Small intestine (tissue), 7 donors: ENCODE measurements around the gene PRSS57. TPM values are rescaled to one million over a fixed set of nuclear protein-coding genes. Genes with fewer than 3 reads are reported as not detected.
"Not testable (repeated sequence)": the region's sequence is repeated elsewhere in the genome, so short reads cannot be mapped to it uniquely, and the experiment has no call there.

Experiments
- DNase-seq, 2 donors: peaks; one replicate each; pipeline versions ENCODE4 v3.0.0 to v3.0.0-alpha.2; 2013
- FAIRE-seq: peaks from 2 replicates; lab custom pipeline; 2012; peaks lifted over from hg19 to GRCh38; lab: Jason Lieb, UNC
- H3K27ac ChIP-seq, 3 donors: one replicate each; pipeline ENCODE4 v1.5.1; 2013; ENCODE audit warnings: low read length in 2 of 3, mild to moderate bottlenecking in 2 of 3, control low read depth in 1 of 3, inconsistent platforms in 1 of 3, low read depth in 1 of 3, moderate library complexity in 1 of 3
- H3K27me3 ChIP-seq, 3 donors: one replicate each; pipeline ENCODE4 v1.6.1; 2013; ENCODE audit warnings: low read length in 3 of 3, inconsistent platforms in 1 of 3; ENCODE audit not compliant: control insufficient read depth in 3 of 3, insufficient read depth in 3 of 3
- H3K36me3 ChIP-seq, 3 donors: one replicate each; pipeline ENCODE4 v1.6.1; 2013; ENCODE audit warnings: low read length in 3 of 3, inconsistent platforms in 1 of 3, low read depth in 1 of 3, mild to moderate bottlenecking in 1 of 3, moderate library complexity in 1 of 3; ENCODE audit not compliant: control insufficient read depth in 3 of 3, insufficient read depth in 2 of 3
- H3K4me1 ChIP-seq, 3 donors: one replicate each; pipeline ENCODE4 v1.6.1; 2013; ENCODE audit warnings: low read length in 2 of 3, inconsistent platforms in 1 of 3, low read depth in 1 of 3, mild to moderate bottlenecking in 1 of 3, moderate library complexity in 1 of 3; ENCODE audit not compliant: control insufficient read depth in 3 of 3, insufficient read depth in 2 of 3
- H3K4me3 ChIP-seq, 3 donors: one replicate each; pipeline ENCODE4 v1.5.1; 2013; ENCODE audit warnings: low read length in 3 of 3, control low read depth in 1 of 3, inconsistent platforms in 1 of 3, low read depth in 1 of 3, mild to moderate bottlenecking in 1 of 3, moderate library complexity in 1 of 3
- H3K9me3 ChIP-seq, 2 donors: one replicate each; pipeline ENCODE4 v1.6.1; 2013; ENCODE audit warnings: low read depth in 1 of 2, low read length in 1 of 2; ENCODE audit not compliant: control insufficient read depth in 2 of 2, insufficient read depth in 1 of 2
- WGBS, 3 donors: extraction: QIAGEN DNeasy Blood & Tissue Kit; methylation state at CpG; one replicate each; pipeline ENCODE4 v1.1.7; 2013; 5-methylcytosine and 5-hydroxymethylcytosine counted together
- polyA plus RNA-seq, 4 donors: library from polyadenylated mRNA; stranded (reverse) in 3 of 4; unstranded in 1 of 4; fragments of 200-250 nt in 3 of 4; fragments of 120-200 nt in 1 of 4; gene quantifications; one replicate each; pipeline versions ENCODE4 v1.2.1 to v1.2.3, GENCODE V29; 2013
- donor health status: healthy with polysubstance abuse.
- donor health status: control.
- donor health status: control.
- donor health status: Bipolar disorder and iron deficiency.
- donor health status: healthy.

Gene PRSS57
- polyA plus RNA-seq, 4 donors = 0.95 TPM; not detected in 3

- peaks cover 8 to 10% (median 9%) of the 10 kb centered on the region in 3 donors for H3K27me3 ChIP-seq
- WGBS, 3 donors = 9 to 28% (median 13%) methylated on average over 26 to 83 of the region's 93 CpGs
- H3K4me3 ChIP-seq = peak within 1 kb of the TSS; percentile 36 to 63 (median 44)
- peak within 1 kb of the TSS in 2 of 3 donors; percentile 24 to 42 for H3K27ac ChIP-seq
- H3K36me3 ChIP-seq = peaks cover 0 to 5% (median 0%) of the 10 kb centered on the region in 3 donors
- DNase-seq = peak in 1 of 2 donors; percentile 63
- H3K9me3 ChIP-seq = peaks cover 0 to 11% of the 10 kb centered on the region in 2 donors
- FAIRE-seq = no peak
- peaks cover 0 to 23% (median 0%) of the 10 kb centered on the region in 3 donors for H3K4me1 ChIP-seq
Measured at GRCh38 chr19:708154-709143, 13.2 kb upstream of the PRSS57 start, which contains the start of gene PALM. Gene PALM (plus strand): TSS chr19:708935. CDS start chr19:709147, 212 bp downstream.

- DNase-seq (no peak), FAIRE-seq (no peak)
- H3K9me3 ChIP-seq = peaks cover 0 to 11% of the 10 kb centered on the region in 2 donors
- H3K4me3 ChIP-seq = peak overlapping the region in 1 of 3 donors; percentile 15
- H3K36me3 ChIP-seq = no peaks in the 10 kb centered on the region
- H3K4me1 ChIP-seq = peaks cover 0 to 13% (median 0%) of the 10 kb centered on the region in 3 donors
- 10 to 27% (median 14%) methylated on average over 14 of the region's 14 CpGs for WGBS, 3 donors
- H3K27me3 ChIP-seq = peaks cover 0 to 6% (median 5%) of the 10 kb centered on the region in 3 donors
- H3K27ac ChIP-seq = no peak overlapping the region
Measured at GRCh38 chr19:704447-704741, 9.1 kb upstream of the PRSS57 start.

- Histone ChIP-seq H3K36me3 (no peaks in the 10 kb centered on the region), H3K4me1 (peaks cover 0 to 13% (median 0%) of the 10 kb centered on the region in 3 donors), H3K9me3 (peaks cover 0 to 11% of the 10 kb centered on the region in 2 donors), H3K4me3 (peak overlapping the region in 1 of 3 donors; percentile 62), H3K27ac (peak overlapping the region in 2 of 3 donors; percentile 30 to 63), H3K27me3 (peaks cover 0 to 6% (median 5%) of the 10 kb centered on the region in 3 donors)
- FAIRE-seq (no peak), DNase-seq (peak; percentile 84 to 90)
- whole genome bisulfite sequencing, 3 donors = 5 to 6% (median 6%) methylated on average over 27 to 50 of the region's 50 CpGs
Measured at GRCh38 chr19:703651-704446, 8.6 kb upstream of the PRSS57 start.

GRCh38 chr19:703329-703650 is 8.0 kb upstream of the PRSS57 start:
- FAIRE-seq (no peak), DNase-seq (no peak)
- Histone ChIP-seq H3K9me3 (peaks cover 0 to 11% of the 10 kb centered on the region in 2 donors), H3K27ac (peak overlapping the region in 2 of 3 donors; percentile 30 to 63), H3K36me3 (no peaks in the 10 kb centered on the region), H3K4me3 (peak overlapping the region in 1 of 3 donors; percentile 62), H3K27me3 (peaks cover 0 to 5% (median 5%) of the 10 kb centered on the region in 3 donors), H3K4me1 (peaks cover 0 to 11% (median 0%) of the 10 kb centered on the region in 3 donors)
- 23 to 38% (median 31%) methylated on average over 4 of the region's 4 CpGs for WGBS, 3 donors

GRCh38 chr19:702847-703246 is 7.6 kb upstream of the PRSS57 start:
- H3K4me3 ChIP-seq = peak overlapping the region in 1 of 3 donors; percentile 62
- DNase-seq, H3K4me1 ChIP-seq, H3K27ac ChIP-seq, H3K36me3 ChIP-seq, H3K9me3 ChIP-seq, FAIRE-seq, H3K27me3 ChIP-seq: not testable (repeated sequence)
- 67 to 80% (median 73%) methylated on average over 6 of the region's 6 CpGs for WGBS, 3 donors

- 63 to 71% (median 70%) methylated on average over 8 to 14 of the region's 14 CpGs for WGBS, 3 donors
- not testable (repeated sequence) for H3K4me3 ChIP-seq, H3K36me3 ChIP-seq, FAIRE-seq, H3K9me3 ChIP-seq, H3K27ac ChIP-seq, DNase-seq, H3K4me1 ChIP-seq
- H3K27me3 ChIP-seq = peaks cover 0 to 12% (median 3%) of the 10 kb centered on the region in 3 donors
Measured at GRCh38 chr19:699885-700284, 4.6 kb upstream of the PRSS57 start.

GRCh38 chr19:698529-698928 is 3.3 kb upstream of the PRSS57 start:
- H3K4me1 ChIP-seq, H3K27ac ChIP-seq, H3K36me3 ChIP-seq, H3K4me3 ChIP-seq, DNase-seq, H3K9me3 ChIP-seq, FAIRE-seq: not testable (repeated sequence)
- WGBS, 3 donors = 89 to 92% (median 92%) methylated on average over 15 of the region's 15 CpGs
- peaks cover 0 to 16% (median 3%) of the 10 kb centered on the region in 3 donors for H3K27me3 ChIP-seq
